GM18505 (cell line): ENCODE data around the gene STEAP1B.

ENCODE experiments used
- ATAC-seq: cut with Tn5 transposase; IDR thresholded peaks from one replicate; pipeline ENCODE4 v1.9.1; 2021; ENCODE audit not compliant: unreplicated experiment
- POLR2A ChIP-seq: IDR thresholded peaks from 4 replicates; pipeline ENCODE4 v1.6.1; 2011; ENCODE audit warnings: borderline replicate concordance; ENCODE audit not compliant: insufficient read depth, insufficient read length; ENCODE audit errors: extremely low read depth

STEAP1B gene

GRCh38 chr7:22393913-22394729 lies 105.9 kb downstream of the STEAP1B start:
- no peak for TF ChIP-seq POLR2A
- no peak for ATAC-seq

GRCh38 chr7:22390516-22390915 lies 109.5 kb downstream of the STEAP1B start:
- ATAC-seq: no peak
- no peak for TF ChIP-seq POLR2A

- no peak for ATAC-seq
- no peak for TF ChIP-seq POLR2A
Observed at GRCh38 chr7:22389892-22390291, 110.1 kb downstream of the STEAP1B start.

- no peak for TF ChIP-seq POLR2A
- ATAC-seq: no peak
Observed at GRCh38 chr7:22387583-22387982, 112.4 kb downstream of the STEAP1B start.

GRCh38 chr7:22386865-22387264 lies 113.1 kb downstream of the STEAP1B start:
- peak; percentile 50 for ATAC-seq

GRCh38 chr7:22386206-22386858 lies 113.7 kb downstream of the STEAP1B start:
- no peak for TF ChIP-seq POLR2A
- peak; percentile 60 for ATAC-seq

More at GRCh38 chr7:22386865-22387264, 113.1 kb downstream of the STEAP1B start:
- no peak for TF ChIP-seq POLR2A

- no peak for TF ChIP-seq POLR2A
- ATAC-seq: no peak
Observed at GRCh38 chr7:22385326-22385725, 114.7 kb downstream of the STEAP1B start.

GRCh38 chr7:22380333-22380732 lies 119.7 kb downstream of the STEAP1B start:
- no peak for ATAC-seq
- no peak for TF ChIP-seq POLR2A

GRCh38 chr7:22378199-22378980 lies 121.6 kb downstream of the STEAP1B start:
- TF ChIP-seq POLR2A: no peak
- no peak for ATAC-seq

- ATAC-seq: no peak
- no peak for TF ChIP-seq POLR2A
Observed at GRCh38 chr7:22377703-22378102, 122.3 kb downstream of the STEAP1B start.

- TF ChIP-seq POLR2A: no peak
- no peak for ATAC-seq
Observed at GRCh38 chr7:22375359-22376048, 124.5 kb downstream of the STEAP1B start.

GRCh38 chr7:22373911-22374310 lies 126.1 kb downstream of the STEAP1B start:
- no peak for ATAC-seq
- no peak for TF ChIP-seq POLR2A

GRCh38 chr7:22373388-22373787 lies 126.6 kb downstream of the STEAP1B start:
- no peak for TF ChIP-seq POLR2A
- no peak for ATAC-seq
